Measurements from ENCODE around the gene DLEC1.
A peak's percentile ranks its signal among the peaks of the same experiment; 100 is the strongest.
"Not testable (repeated sequence)": the region's sequence is repeated elsewhere in the genome, so short reads cannot be mapped to it uniquely, and the experiment has no call there.

DLEC1 gene

DNA sequence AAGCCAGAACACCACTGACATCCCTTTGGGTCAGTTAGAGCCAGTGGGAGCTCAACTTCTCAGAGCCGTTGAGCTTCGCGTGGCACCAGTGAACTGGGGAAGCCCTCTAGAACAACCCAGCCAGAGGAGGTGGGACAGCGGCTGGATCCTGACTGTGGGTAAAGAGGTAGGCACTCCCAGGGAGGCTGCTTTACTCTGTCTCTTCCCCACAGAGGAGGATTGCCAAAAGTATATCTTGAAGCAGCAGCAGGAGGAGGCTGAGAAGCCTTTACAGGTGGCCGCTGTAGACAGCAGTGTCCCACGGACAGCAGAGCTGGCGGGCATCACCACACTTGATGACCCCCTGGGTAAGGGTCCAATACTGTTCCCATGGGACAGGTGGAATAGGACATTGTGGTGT, 100.6 kb downstream of the DLEC1 start:
- DNase-seq, result no peak

DNA sequence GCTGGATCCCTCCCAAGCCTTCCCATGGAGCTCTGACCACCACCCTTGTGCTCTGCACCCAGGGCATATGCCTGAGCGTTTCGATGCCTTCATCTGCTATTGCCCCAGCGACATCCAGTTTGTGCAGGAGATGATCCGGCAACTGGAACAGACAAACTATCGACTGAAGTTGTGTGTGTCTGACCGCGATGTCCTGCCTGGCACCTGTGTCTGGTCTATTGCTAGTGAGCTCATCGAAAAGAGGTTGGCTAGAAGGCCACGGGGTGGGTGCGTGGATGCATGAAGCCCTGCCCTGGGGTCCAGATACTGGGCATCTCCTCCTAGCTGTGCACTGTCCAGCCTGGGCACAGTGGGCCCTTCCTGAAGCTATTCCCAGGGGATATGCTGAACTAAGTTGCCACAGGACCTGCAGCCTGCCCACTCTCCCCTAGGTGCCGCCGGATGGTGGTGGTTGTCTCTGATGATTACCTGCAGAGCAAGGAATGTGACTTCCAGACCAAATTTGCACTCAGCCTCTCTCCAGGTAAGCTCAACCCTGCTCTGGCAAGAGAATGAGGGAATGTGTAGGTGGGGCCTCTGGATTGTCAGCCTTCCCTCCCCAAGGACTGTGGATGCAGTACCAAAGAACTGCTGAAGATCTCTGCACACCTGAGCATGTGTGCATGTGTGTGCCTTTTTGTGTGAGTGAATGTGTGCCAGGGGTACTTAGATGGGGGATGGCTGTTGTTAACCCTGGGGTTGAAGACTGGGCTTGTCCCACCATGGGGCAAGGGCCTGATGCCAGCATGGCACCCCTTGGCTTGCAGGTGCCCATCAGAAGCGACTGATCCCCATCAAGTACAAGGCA, 101.5 kb downstream of the DLEC1 start:
- no peak for DNase-seq

DNA sequence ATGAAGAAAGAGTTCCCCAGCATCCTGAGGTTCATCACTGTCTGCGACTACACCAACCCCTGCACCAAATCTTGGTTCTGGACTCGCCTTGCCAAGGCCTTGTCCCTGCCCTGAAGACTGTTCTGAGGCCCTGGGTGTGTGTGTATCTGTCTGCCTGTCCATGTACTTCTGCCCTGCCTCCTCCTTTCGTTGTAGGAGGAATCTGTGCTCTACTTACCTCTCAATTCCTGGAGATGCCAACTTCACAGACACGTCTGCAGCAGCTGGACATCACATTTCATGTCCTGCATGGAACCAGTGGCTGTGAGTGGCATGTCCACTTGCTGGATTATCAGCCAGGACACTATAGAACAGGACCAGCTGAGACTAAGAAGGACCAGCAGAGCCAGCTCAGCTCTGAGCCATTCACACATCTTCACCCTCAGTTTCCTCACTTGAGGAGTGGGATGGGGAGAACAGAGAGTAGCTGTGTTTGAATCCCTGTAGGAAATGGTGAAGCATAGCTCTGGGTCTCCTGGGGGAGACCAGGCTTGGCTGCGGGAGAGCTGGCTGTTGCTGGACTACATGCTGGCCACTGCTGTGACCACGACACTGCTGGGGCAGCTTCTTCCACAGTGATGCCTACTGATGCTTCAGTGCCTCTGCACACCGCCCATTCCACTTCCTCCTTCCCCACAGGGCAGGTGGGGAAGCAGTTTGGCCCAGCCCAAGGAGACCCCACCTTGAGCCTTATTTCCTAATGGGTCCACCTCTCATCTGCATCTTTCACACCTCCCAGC, 102.4 kb downstream of the DLEC1 start:
- DNase-seq, result no peak

DNA sequence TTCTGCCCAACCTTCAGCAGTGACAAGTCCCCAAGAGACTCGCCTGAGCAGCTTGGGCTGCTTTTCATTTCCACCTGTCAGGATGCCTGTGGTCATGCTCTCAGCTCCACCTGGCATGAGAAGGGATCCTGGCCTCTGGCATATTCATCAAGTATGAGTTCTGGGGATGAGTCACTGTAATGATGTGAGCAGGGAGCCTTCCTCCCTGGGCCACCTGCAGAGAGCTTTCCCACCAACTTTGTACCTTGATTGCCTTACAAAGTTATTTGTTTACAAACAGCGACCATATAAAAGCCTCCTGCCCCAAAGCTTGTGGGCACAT, 102.9 kb downstream of the DLEC1 start:
- no peak for DNase-seq

DNA sequence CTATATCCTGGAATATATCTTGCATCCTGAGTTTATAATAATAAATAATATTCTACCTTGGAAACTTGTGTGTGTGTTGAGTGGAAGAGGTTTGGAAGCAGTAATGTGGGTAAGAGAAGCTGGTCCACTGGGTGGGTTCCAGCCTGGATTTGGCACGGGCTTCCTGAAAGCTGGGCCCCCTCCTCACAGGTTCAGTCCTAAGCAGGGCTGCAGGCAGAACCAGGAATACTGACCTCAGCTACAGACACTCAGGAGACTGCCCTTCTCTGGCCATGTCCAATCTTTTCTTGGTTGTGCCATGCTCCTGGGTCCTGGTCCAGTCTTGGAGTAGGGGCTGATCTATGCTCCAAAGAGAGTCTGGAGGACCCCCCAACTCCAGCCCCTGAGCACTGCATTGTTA, 104.0 kb downstream of the DLEC1 start:
- no peak for DNase-seq

DNA sequence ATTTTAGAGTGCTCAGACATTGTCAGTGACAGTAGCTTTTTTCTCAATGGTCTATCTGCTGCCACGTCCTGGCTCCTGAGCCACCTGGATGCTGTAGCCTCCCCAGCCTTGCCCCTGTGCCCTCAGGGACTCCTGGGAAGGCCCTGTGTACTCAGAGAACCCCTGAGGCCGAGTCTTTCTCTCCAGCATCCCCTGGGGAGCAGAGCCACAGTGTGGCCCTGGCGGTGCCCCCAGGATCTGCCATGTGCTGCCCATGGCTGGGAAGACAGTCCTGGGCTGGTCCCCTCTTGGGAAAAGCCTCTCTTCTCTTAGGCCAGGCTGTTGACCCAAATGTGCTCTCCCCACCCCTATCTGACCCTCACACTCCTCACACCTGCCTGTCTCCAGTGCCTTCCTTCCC, 104.5 kb downstream of the DLEC1 start:
- DNase-seq, result no peak

DNA sequence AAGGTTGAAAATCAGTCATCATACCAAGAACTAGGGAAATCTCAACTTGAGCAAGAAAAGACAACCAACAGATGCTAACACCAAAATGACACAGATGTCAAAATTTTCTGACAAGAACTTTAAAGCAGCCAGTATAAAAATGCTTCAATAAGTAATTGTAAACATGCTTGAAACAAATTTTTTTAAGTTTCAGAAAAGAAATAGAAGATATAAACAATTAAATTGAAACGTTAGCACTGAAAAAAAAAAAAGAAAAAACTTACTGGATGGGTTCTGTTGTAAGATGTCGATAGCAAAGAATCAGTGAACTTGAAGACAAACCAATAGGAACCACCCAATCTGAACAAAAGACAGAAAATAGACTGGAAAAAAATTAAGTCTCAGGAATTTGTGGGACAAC, 107.5 kb downstream of the DLEC1 start:
- no peak for DNase-seq

DNA sequence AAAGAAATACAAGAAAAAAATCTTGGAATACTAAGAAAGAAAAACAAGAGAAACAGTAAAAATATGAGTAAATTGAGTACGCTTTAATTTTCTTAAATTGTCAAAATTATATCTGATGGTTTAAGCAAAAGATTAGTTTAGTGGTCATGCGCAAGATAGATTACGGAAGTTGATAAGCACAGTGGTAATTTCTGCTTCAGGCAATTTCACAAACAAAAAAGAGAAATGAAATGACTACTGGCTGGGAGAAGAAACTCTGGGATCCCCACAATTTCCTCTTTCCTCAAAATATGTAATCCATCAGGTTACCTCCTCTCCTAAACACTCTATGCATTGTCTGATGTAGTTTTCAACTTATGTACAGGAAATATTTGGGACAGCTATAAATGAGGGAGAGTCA, 108.4 kb downstream of the DLEC1 start:
- no peak for DNase-seq

DNA sequence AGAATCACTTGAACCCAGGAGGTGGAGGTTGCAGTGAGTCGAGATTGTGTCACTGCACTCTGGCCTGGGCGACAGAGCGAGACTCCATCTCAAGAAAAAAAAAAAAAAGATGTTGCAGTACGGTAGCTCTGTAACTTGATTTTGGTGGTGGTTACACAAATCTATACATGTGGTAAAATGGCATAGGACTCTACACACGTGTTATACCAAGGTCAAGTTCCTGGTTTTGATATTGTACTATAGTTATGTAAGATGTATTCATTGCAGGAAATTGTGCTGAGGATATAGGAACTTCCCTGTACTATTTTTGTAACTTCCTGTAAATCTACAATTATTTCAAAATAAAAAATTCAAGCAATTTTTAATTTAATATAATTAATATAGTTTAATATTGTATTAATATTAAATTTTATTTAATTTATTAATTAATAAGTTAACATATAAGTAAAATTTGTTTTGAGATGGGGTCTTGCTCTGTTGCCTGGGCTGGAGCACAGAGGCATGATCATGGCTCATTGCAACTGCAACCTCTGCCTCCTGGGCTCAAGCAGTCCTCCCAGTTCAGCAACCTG, 109.4 kb downstream of the DLEC1 start:
- DNase-seq, result no peak

DNA sequence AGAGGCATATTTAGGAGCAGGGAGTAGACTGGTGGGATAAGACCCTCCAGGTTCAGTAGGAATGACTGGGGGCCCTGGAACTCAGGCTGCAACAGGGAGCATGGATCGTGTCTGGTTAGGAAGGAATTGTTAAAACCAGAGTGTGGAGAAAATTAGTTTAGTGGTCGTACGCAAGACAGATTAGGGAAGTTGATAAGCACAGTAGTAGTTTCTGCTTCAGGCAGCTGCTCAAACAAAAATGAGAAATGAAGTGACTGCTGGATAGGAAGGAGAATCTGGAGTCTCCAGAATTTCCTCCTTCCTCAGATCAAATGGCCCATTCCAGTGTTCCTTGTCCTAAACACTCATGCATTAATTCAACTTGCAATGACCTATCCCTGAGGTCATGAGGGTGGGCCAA, 110.7 kb downstream of the DLEC1 start:
- DNase-seq, result no peak

DNA sequence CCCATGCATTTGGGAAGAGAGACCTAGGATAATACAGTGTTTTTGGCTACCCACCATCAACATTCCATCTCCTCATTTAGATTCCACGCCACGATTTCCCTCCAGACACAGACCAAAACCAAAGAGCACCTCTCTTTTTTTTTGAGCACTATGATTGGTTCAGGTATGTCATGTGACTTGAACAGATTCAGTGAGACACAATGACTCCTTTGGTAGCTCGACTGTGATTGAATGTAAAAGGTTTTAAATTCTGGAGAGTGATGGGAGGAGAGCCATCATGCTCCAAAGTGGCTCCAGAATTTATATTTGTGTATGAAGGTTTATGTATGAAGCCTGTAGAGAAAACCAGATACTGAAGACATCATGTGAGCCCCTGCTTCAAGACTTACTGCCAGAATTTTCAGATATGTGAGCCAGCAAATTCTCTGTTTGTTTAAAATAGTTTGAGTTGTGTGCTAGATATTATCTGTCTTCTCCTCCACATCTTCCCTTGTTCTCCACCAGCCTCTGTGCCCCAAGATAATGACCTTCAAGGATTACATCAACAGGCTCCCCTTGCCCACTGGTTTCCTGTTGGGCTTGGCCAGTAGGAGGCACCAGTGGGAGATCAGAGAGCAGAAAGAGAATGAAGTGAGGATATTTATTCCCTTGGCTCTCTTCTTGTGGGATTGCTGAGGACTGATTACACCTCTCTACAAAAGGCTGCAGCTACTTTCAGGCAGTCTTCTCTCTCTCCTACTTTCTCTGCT, 111.9 kb downstream of the DLEC1 start:
- DNase-seq, result no peak

DNA sequence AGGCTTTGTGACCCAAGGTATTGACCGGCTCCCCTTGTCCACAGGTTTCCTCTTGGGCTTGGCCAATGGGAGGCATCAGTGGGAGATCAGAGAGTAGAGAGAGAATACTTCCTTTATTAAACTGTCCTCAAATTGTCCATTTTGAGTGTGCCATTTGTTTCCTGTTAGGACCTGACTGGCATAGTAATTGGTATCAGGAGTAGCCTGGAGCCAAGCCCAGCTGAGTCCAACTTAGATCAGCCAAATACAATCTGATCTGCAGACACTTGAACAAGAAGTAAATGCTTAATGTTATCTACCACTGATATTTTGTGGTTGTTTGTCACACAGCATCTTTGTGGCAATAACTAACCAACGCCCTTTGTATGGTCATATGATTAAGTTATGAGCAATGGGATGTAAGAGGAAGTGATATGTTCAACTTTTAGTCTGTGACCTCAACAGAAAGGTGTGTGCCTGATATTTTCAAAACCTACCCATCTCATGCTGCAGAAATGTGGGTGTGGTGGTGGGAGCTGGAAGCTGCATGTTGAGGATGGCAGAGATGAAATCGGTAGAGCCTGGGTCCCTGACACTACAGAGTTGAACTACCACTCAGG, 112.8 kb downstream of the DLEC1 start:
- peak; percentile 61 for DNase-seq

DNA sequence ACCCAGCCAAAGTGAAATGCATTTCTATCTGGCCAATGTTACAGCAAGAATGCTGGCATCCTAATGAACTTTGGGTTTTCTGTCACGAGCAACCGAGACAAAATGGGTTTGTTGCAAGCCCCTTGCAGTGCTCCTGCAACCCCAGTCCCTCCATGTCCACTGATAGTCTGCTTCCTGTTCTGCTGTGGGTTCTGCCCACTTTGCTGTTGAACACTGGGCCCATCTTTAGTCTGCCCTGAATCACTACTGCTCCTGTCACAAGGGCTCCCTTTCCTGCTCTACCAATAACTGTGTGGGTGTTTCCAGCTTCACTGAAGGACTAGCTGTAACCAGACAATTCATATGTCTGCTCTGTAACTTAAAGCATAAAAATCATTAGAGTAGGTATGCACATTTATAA, 113.6 kb downstream of the DLEC1 start:
- no peak for DNase-seq

DNA sequence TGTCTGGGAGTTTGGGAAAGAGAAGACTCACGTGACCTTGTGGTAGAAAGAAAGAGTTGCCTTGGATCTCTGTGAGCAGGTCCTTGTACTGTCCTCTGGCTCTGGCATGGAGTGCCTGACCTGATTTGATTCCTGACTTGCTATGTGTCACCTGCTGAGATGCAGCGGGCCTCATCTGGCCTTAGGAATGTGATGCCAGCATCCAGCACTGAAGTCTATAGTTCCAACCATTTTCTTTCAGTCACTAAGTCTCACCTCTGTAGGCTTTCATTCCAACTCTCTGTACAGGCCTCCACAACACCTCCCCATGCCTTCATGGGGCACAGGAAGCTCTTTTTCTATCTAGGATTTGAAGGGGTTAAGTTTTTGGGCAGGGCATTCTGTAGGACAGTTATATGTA, 114.2 kb downstream of the DLEC1 start:
- DNase-seq, result no peak

DNA sequence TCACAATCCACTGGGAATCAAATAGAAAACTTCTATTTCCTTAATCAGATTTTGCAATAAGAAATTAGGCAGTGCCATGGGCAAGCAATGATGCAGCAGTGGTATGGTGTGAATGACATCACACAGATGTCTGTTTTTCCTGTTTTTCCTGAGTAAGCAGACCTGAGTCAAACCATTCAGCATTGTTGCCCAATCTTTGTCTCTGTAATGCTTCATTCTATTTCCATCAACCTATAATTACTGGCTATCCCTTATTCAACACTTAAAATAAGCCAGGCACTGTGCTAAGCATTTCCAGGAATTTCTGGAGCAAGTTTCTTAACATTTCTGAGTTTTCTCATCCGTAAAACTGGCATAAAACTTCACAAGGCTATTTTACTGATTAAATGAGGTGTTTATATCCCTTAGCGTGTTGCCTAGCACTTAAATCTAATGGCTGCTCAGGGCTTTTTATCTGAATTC, 115.1 kb downstream of the DLEC1 start:
- no peak for DNase-seq

DNA sequence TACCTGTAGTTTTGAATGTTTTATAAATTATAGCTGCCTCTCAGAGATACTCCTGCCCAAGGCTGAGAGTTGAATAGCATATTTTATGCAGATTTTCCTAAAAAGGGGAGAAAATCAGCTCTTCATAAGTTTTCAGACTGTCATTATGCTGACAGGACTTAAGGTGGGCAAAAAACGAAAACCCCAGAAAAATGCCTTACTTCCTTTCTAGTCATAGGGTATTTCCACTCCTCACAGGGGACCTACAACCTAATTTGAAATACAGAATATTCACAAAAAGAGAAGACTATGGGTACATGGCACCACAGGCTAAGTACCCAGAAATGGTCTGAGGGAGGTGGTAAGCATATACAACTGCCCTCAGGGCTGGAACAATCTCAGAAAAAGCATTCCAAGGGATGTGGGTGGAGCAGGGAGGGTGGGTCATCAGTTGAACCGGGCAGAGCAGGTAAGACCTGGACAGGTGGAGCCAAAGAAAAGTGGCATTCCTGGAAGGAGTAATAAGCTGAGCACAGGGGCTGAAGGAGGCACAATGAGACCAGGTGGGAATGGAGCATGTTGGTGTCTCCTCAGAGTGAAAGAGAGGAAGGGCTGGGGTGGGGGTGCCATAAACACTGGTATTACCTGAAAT, 115.7 kb downstream of the DLEC1 start:
- DNase-seq, result no peak

DNA sequence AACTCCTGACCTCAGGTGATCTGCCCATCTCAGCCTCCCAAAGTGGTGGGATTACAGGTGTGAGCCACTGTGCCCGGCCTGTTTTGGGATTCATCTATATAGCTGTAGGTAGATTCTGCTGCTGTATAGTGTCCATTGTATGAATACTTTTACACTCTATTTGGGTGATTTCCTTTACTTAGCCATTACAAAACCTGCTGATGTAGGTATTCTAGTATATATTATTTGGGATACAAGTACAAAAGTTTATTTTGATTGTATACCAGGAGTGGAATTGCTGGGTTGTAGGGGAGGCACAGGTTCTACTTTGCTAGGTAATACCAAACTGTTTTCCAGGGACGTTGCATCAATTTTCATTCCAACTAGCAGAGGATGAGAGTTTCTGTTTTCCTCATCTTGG, 116.8 kb downstream of the DLEC1 start:
- no peak for DNase-seq

DNA sequence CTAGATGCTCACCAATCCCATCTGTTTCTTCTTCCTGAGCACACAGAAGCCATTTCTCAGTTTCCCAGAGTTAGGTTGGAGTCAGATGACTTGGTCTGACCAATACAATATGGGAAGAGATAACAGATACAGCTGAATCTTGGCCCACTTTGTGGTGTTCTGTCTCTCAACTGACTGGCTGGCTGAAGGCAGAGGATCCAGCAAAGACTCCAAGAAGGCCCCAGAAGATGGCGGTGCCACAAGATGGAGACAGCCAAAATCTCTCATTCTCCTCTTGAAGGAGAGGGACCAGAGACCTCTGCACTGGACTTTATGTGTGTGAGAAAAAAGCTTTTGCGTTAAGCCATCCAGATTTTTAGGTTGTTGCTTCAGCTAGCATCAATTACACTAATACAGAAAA, 118.1 kb downstream of the DLEC1 start:
- DNase-seq, result no peak

DNA sequence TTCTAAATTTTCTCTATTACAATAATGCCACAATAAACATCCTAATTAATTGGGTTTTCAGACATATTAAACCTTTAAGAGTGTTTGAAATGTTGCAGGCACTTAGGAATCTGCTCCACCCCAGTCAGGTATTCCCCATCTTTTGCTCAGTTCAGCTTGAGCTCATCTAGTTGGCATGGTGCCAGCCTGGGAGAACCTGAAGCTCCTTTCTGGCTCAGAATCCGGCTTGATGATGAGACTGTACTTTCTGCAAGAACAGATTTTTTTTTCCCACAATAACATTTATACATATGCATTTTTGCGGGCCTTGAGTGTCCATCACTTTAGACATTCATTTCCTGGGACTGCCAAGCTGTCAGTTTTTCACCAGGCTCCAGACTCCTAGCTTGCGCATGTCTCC, 118.6 kb downstream of the DLEC1 start:
- no peak for DNase-seq

DNA sequence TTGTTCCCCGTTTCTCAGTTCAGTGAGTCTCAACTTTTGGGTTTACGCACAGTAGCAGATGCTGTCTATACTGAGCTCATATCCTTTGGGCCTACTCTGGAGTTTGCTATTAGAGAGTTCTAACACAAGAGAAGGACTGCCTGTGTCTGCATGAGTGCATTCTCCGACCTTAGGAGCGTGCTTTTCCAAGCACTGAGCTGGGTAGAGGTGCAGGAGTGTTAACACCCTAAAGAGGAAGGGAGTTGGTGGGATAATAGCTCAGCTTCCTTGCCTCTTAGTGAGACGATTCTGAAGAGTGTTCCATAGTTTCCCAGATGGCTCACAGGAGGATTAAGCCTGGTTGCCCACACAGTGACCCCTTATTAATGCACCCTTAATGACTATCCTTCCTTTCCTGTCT, 119.5 kb downstream of the DLEC1 start:
- DNase-seq, result no peak

DNA sequence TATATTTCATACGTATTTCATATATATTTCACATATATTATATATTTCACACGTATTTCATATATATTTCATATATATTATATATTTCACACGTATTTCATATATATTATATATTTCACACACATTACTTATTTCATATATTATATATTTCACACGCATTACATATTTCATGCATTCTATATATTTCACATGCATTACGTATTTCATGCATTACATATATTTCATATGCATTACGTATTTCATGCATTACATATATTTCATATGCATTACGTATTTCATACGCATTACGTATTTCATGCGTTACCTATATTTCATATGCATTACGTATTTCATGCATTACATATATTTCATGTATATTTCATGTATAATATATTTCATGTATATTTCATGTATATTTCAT, 121.7 kb downstream of the DLEC1 start:
- DNase-seq, result not testable (repeated sequence)

DNA sequence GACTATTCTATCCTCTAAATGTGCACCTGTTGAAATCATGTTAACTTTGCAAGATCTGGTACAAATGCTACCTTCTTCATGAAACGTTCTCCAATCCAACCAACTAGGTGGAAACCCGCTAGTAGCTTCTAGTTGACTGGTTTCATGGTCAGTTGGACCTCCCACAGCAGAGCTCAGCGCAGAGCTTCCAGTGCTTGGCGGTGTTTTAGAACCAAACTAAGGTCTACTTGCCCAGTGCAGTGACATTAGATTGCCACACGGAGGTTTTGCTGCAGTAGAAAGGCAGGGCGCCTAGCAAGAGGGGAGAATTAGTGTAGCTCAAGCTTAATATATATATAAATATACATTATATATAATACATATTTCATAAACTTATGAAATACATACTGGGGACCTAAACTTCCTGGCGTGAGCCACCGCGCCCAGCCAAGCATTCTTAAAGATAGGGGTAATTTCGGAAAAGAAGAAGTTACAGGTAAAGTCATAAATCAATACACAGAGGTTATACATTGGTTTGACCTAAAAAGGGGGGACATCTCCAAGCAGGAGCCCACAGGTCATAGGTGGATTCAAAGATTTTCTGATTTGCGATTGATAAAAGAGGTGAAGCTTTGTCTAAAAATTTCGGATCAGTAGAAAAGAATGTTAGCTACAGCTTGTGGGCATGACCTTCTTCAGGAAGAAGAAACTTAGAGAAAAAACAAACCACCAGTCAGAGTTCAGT, 124.3 kb downstream of the DLEC1 start:
- no peak for DNase-seq

All from CD4-positive, alpha-beta T cell treated with Interleukin-4 for 4 hours (primary cell).